Stimulated activated CD4-positive, alpha-beta T cell treated with anti-CD3 and anti-CD28 coated beads, Interleukin-2, amount 100 ng/mL, for 48 hours (primary cell): ENCODE results near the gene MC5R.
"Not testable (repeated sequence)": the region's sequence is repeated elsewhere in the genome, so short reads cannot be mapped to it uniquely, and the experiment has no call there.

Experiments
- DNase-seq, 2 donors: peaks; one replicate each; pipeline ENCODE4 v3.0.0-alpha.2; 2020

MC5R gene

GRCh38 chr18:13862898-13863297, 38.9 kb downstream of the MC5R start:
- not testable (repeated sequence) for DNase-seq

GRCh38 chr18:13868501-13869271, 44.7 kb downstream of the MC5R start:
- DNase-seq, result no peak

- DNase-seq, result no peak
Measured at GRCh38 chr18:13871701-13872100, 47.8 kb downstream of the MC5R start.

- DNase-seq, result no peak
Measured at GRCh38 chr18:13872373-13872772, 48.4 kb downstream of the MC5R start.

- DNase-seq, result no peak
Measured at GRCh38 chr18:13872932-13873331, 49.0 kb downstream of the MC5R start.

GRCh38 chr18:13874558-13874957, 50.6 kb downstream of the MC5R start:
- no peak for DNase-seq
